ENCODE data around the gene CDCA7L. TPM values are rescaled to one million over a fixed set of nuclear protein-coding genes. Genes with fewer than 3 reads are reported as not detected.

The CDCA7L gene
- total RNA-seq (48.9 TPM), polyA plus RNA-seq (7.8 TPM)

GRCh38 chr7:21945454-21946221 is at the start of gene CDCA7L:
TSS of gene CDCA7L (minus strand) at chr7:21945899. CDS start at chr7:21945804, 95 bp downstream.
- no peak within 1 kb of the TSS for H3K27ac ChIP-seq (ENCODE audit: low read depth)
- H3K4me3 ChIP-seq (ENCODE audit: low read depth, low read length): peak within 1 kb of the TSS; percentile 66
- H3K36me3 ChIP-seq (ENCODE audit: insufficient read depth): no peaks in the 10 kb centered on the region
- H3K4me1 ChIP-seq (ENCODE audit: insufficient read depth): no peaks in the 10 kb centered on the region
- no peak for DNase-seq (ENCODE audit: extremely low spot score)
- under 1% methylated on average over 83 of the region's 83 CpGs for WGBS

GRCh38 chr7:21986096-21986495 is 40.4 kb upstream of the CDCA7L start:
- Histone ChIP-seq H3K4me1 (ENCODE audit: insufficient read depth) (no peaks in the 10 kb centered on the region), H3K4me3 (ENCODE audit: low read depth, low read length) (no peak overlapping the region), H3K36me3 (ENCODE audit: insufficient read depth) (no peaks in the 10 kb centered on the region), H3K27ac (ENCODE audit: low read depth) (no peak overlapping the region)
- DNase-seq (ENCODE audit: extremely low spot score): no peak
- WGBS: 78% methylated on average over 5 of the region's 5 CpGs

GRCh38 chr7:21984042-21984441 is 38.3 kb upstream of the CDCA7L start:
- WGBS: 63% methylated on average over 2 of the region's 2 CpGs
- Histone ChIP-seq H3K4me1 (ENCODE audit: insufficient read depth) (no peaks in the 10 kb centered on the region), H3K4me3 (ENCODE audit: low read depth, low read length) (no peak overlapping the region), H3K27ac (ENCODE audit: low read depth) (no peak overlapping the region), H3K36me3 (ENCODE audit: insufficient read depth) (no peaks in the 10 kb centered on the region)
- no peak for DNase-seq (ENCODE audit: extremely low spot score)

- H3K4me3 ChIP-seq (ENCODE audit: low read depth, low read length): no peak overlapping the region
- WGBS: 88% methylated on average over 2 of the region's 2 CpGs
- H3K4me1 ChIP-seq (ENCODE audit: insufficient read depth): no peaks in the 10 kb centered on the region
- H3K36me3 ChIP-seq (ENCODE audit: insufficient read depth): no peaks in the 10 kb centered on the region
- H3K27ac ChIP-seq (ENCODE audit: low read depth): no peak overlapping the region
- DNase-seq (ENCODE audit: extremely low spot score): no peak
These were observed 37.4 kb upstream of the CDCA7L start for GRCh38 chr7:21983056-21983455.

- H3K4me1 ChIP-seq (ENCODE audit: insufficient read depth): no peaks in the 10 kb centered on the region
- no peaks in the 10 kb centered on the region for H3K36me3 ChIP-seq (ENCODE audit: insufficient read depth)
- H3K4me3 ChIP-seq (ENCODE audit: low read depth, low read length): no peak overlapping the region
- no peak overlapping the region for H3K27ac ChIP-seq (ENCODE audit: low read depth)
- WGBS: 64% methylated on average over 2 of the region's 2 CpGs
- DNase-seq (ENCODE audit: extremely low spot score): no peak
These were observed 35.8 kb upstream of the CDCA7L start for GRCh38 chr7:21981524-21981923.

- H3K27ac ChIP-seq (ENCODE audit: low read depth): no peak overlapping the region
- 53% methylated on average over 5 of the region's 5 CpGs for WGBS
- H3K4me3 ChIP-seq (ENCODE audit: low read depth, low read length): no peak overlapping the region
- H3K36me3 ChIP-seq (ENCODE audit: insufficient read depth): no peaks in the 10 kb centered on the region
- no peaks in the 10 kb centered on the region for H3K4me1 ChIP-seq (ENCODE audit: insufficient read depth)
- no peak for DNase-seq (ENCODE audit: extremely low spot score)
These were observed 35.3 kb upstream of the CDCA7L start for GRCh38 chr7:21980926-21981500.

GRCh38 chr7:21972397-21972784 is 26.7 kb upstream of the CDCA7L start:
- no peak overlapping the region for H3K4me3 ChIP-seq (ENCODE audit: low read depth, low read length)
- H3K27ac ChIP-seq (ENCODE audit: low read depth): no peak overlapping the region
- H3K36me3 ChIP-seq (ENCODE audit: insufficient read depth): no peaks in the 10 kb centered on the region
- DNase-seq (ENCODE audit: extremely low spot score): no peak
- no peaks in the 10 kb centered on the region for H3K4me1 ChIP-seq (ENCODE audit: insufficient read depth)
- 65% methylated on average over 5 of the region's 5 CpGs for WGBS

GRCh38 chr7:21971780-21972396 is 26.2 kb upstream of the CDCA7L start:
- H3K4me1 ChIP-seq (ENCODE audit: insufficient read depth): no peaks in the 10 kb centered on the region
- H3K4me3 ChIP-seq (ENCODE audit: low read depth, low read length): no peak overlapping the region
- DNase-seq (ENCODE audit: extremely low spot score): no peak
- no peaks in the 10 kb centered on the region for H3K36me3 ChIP-seq (ENCODE audit: insufficient read depth)
- H3K27ac ChIP-seq (ENCODE audit: low read depth): no peak overlapping the region
- 89% methylated on average over 6 of the region's 6 CpGs for WGBS

- H3K4me3 ChIP-seq (ENCODE audit: low read depth, low read length): no peak overlapping the region
- H3K36me3 ChIP-seq (ENCODE audit: insufficient read depth): no peaks in the 10 kb centered on the region
- DNase-seq (ENCODE audit: extremely low spot score): no peak
- H3K4me1 ChIP-seq (ENCODE audit: insufficient read depth): no peaks in the 10 kb centered on the region
- H3K27ac ChIP-seq (ENCODE audit: low read depth): no peak overlapping the region
These were observed 24.1 kb upstream of the CDCA7L start for GRCh38 chr7:21969822-21970221.

- 68% methylated on average over 8 of the region's 8 CpGs for WGBS
- Histone ChIP-seq H3K36me3 (ENCODE audit: insufficient read depth) (no peaks in the 10 kb centered on the region), H3K27ac (ENCODE audit: low read depth) (no peak overlapping the region), H3K4me1 (ENCODE audit: insufficient read depth) (no peaks in the 10 kb centered on the region), H3K4me3 (ENCODE audit: low read depth, low read length) (no peak overlapping the region)
- DNase-seq (ENCODE audit: extremely low spot score): no peak
These were observed 21.9 kb upstream of the CDCA7L start for GRCh38 chr7:21967598-21968003.

GRCh38 chr7:21966271-21966670 is 20.6 kb upstream of the CDCA7L start:
- 81% methylated on average over 1 of the region's 1 CpG for WGBS
- H3K36me3 ChIP-seq (ENCODE audit: insufficient read depth): no peaks in the 10 kb centered on the region
- H3K4me3 ChIP-seq (ENCODE audit: low read depth, low read length): no peak overlapping the region
- no peaks in the 10 kb centered on the region for H3K4me1 ChIP-seq (ENCODE audit: insufficient read depth)
- no peak for DNase-seq (ENCODE audit: extremely low spot score)
- H3K27ac ChIP-seq (ENCODE audit: low read depth): no peak overlapping the region

GRCh38 chr7:21965291-21965690 is 19.6 kb upstream of the CDCA7L start:
- H3K36me3 ChIP-seq (ENCODE audit: insufficient read depth): no peaks in the 10 kb centered on the region
- no peak overlapping the region for H3K4me3 ChIP-seq (ENCODE audit: low read depth, low read length)
- no peak for DNase-seq (ENCODE audit: extremely low spot score)
- WGBS: 30% methylated on average over 1 of the region's 1 CpG
- no peak overlapping the region for H3K27ac ChIP-seq (ENCODE audit: low read depth)
- H3K4me1 ChIP-seq (ENCODE audit: insufficient read depth): no peaks in the 10 kb centered on the region

GRCh38 chr7:21962677-21963076 is 17.0 kb upstream of the CDCA7L start:
- H3K4me1 ChIP-seq (ENCODE audit: insufficient read depth): no peaks in the 10 kb centered on the region
- no peak overlapping the region for H3K4me3 ChIP-seq (ENCODE audit: low read depth, low read length)
- no peak for DNase-seq (ENCODE audit: extremely low spot score)
- no peaks in the 10 kb centered on the region for H3K36me3 ChIP-seq (ENCODE audit: insufficient read depth)
- WGBS: 77% methylated on average over 9 of the region's 9 CpGs
- H3K27ac ChIP-seq (ENCODE audit: low read depth): no peak overlapping the region

- H3K27ac ChIP-seq (ENCODE audit: low read depth): no peak overlapping the region
- 88% methylated on average over 3 of the region's 3 CpGs for WGBS
- DNase-seq (ENCODE audit: extremely low spot score): no peak
These were observed 15.2 kb upstream of the CDCA7L start for GRCh38 chr7:21960922-21961321.

More at GRCh38 chr7:21960922-21961321, 15.2 kb upstream of the CDCA7L start:
- H3K4me3 ChIP-seq (ENCODE audit: low read depth, low read length): no peak overlapping the region
- H3K4me1 ChIP-seq (ENCODE audit: insufficient read depth): no peaks in the 10 kb centered on the region
- no peaks in the 10 kb centered on the region for H3K36me3 ChIP-seq (ENCODE audit: insufficient read depth)

Measured in urinary bladder (tissue), 4 donors.